Keratinocyte (primary cell): ENCODE results near the gene MFAP2. TPM values are rescaled to one million over a fixed set of nuclear protein-coding genes. Genes with fewer than 3 reads are reported as not detected.
"Not testable (repeated sequence)": the region's sequence is repeated elsewhere in the genome, so short reads cannot be mapped to it uniquely, and the experiment has no call there.

Experiments used
- DNase-seq: peaks from one replicate; pipeline ENCODE4 v3.0.0-alpha.2; 2011; ENCODE audit warnings: low read depth, missing footprints, low spot score
- FAIRE-seq: peaks from 2 replicates; lab custom pipeline; 2011; peaks lifted over from hg19 to GRCh38; lab: Jason Lieb, UNC
- H2AFZ ChIP-seq: 2 replicates; pipeline ENCODE4 v1.6.0; 2012; ENCODE audit warnings: low read length, control low read depth, inconsistent platforms; ENCODE audit not compliant: control insufficient read depth
- H3K27ac ChIP-seq: 2 replicates; pipeline ENCODE4 v1.5.1; 2011; ENCODE audit warnings: low read length; ENCODE audit not compliant: control insufficient read depth, insufficient read depth
- H3K27me3 ChIP-seq: 3 replicates; pipeline ENCODE4 v1.6.0; 2011; ENCODE audit warnings: low read length; ENCODE audit not compliant: control insufficient read depth, insufficient read depth; ENCODE audit errors: extremely low read depth
- H3K36me3 ChIP-seq, 2 experiments: 2 replicates in 1 of 2; 3 replicates in 1 of 2; pipeline ENCODE4 v1.5.1; 2011; ENCODE audit warnings: low read length in 2 of 2, mild to moderate bottlenecking in 1 of 2; ENCODE audit not compliant: control insufficient read depth in 2 of 2, insufficient read depth in 2 of 2; ENCODE audit errors: extremely low read depth in 1 of 2
- H3K4me1 ChIP-seq: 3 replicates; pipeline ENCODE4 v1.5.1; 2011; ENCODE audit warnings: low read length; ENCODE audit not compliant: control insufficient read depth, insufficient read depth; ENCODE audit errors: extremely low read depth
- H3K4me2 ChIP-seq: 3 replicates; pipeline ENCODE4 v1.6.0; 2011; ENCODE audit warnings: low read depth, low read length; ENCODE audit not compliant: control insufficient read depth, insufficient read depth; ENCODE audit errors: extremely low read depth
- H3K4me3 ChIP-seq, 3 experiments: fragments of 200-600 bp in 1 of 3; sonication (generic) in 1 of 3; 2 replicates in 2 of 3; 3 replicates in 1 of 3; pipeline ENCODE4 v1.5.1; 2011 to 2016; ENCODE audit warnings: low read length in 3 of 3, mild to moderate bottlenecking in 3 of 3, control low read depth in 2 of 3, inconsistent platforms in 1 of 3, low read depth in 1 of 3, mixed read lengths in 1 of 3, mixed run types in 1 of 3, moderate library complexity in 1 of 3; ENCODE audit not compliant: control insufficient read depth in 2 of 3, insufficient read depth in 2 of 3; ENCODE audit errors: extremely low read depth in 1 of 3
- H3K79me2 ChIP-seq: 2 replicates; pipeline ENCODE4 v1.6.0; 2012; ENCODE audit warnings: low read length; ENCODE audit not compliant: control insufficient read depth, insufficient read depth
- H3K9ac ChIP-seq: 3 replicates; pipeline ENCODE4 v1.6.0; 2011; ENCODE audit warnings: low read length; ENCODE audit not compliant: control insufficient read depth, insufficient read depth; ENCODE audit errors: extremely low read depth
- H3K9me1 ChIP-seq: 3 replicates; pipeline ENCODE4 v1.6.0; 2011; ENCODE audit warnings: low read length; ENCODE audit not compliant: control insufficient read depth, insufficient read depth; ENCODE audit errors: extremely low read depth
- H3K9me3 ChIP-seq: 2 replicates; pipeline ENCODE4 v1.5.1; 2012; ENCODE audit warnings: low read depth, low read length; ENCODE audit not compliant: control insufficient read depth
- H4K20me1 ChIP-seq: 3 replicates; pipeline ENCODE4 v1.6.0; 2011; ENCODE audit warnings: low read length; ENCODE audit not compliant: control insufficient read depth, insufficient read depth; ENCODE audit errors: extremely low read depth
- EZH2 ChIP-seq: IDR thresholded peaks from one replicate; pipeline ENCODE4 v1.6.1; 2012; ENCODE audit warnings: inconsistent platforms, mild to moderate bottlenecking, low read length, moderate library complexity
- dilution Hi-C: fragments of 300-500 bp; cut with MboI; formaldehyde crosslinking; loops from one replicate; pipeline ENCODE4 v1.7.0; 2020; ENCODE audit warnings: low sequenced_read_pairs; ENCODE audit not compliant: extremely low pct_ligation_motif_present
- polyA plus RNA-seq, 5 experiments: library from polyadenylated mRNA; depleted of rRNA in 3 of 5; stranded (reverse) in 3 of 5; stranded (forward) in 1 of 5; unstranded in 1 of 5; fragments of >200 nt; gene quantifications; 1 replicate in 1 of 5; 2 replicates in 3 of 5; 3 replicates in 1 of 5; pipeline versions ENCODE4 v1.2.1 to v1.2.3, GENCODE V29; 2011 to 2012; ENCODE audit warnings: missing spikeins in 2 of 5, low read depth in 1 of 5, low replicate concordance in 1 of 5
- TF ChIP-seq, protein P1 (sequence below), 3 experiments: IDR thresholded peaks in 1 of 3; conservative IDR thresholded peaks in 1 of 3; optimal IDR thresholded peaks in 1 of 3; 2 replicates in 2 of 3; 3 replicates in 1 of 3; pipeline versions ENCODE3 to v1.5.1; 2011; ENCODE audit warnings: low read length in 3 of 3, mild to moderate bottlenecking in 3 of 3, moderate library complexity in 2 of 3, control low read depth in 1 of 3, inconsistent platforms in 1 of 3; ENCODE audit not compliant: insufficient read depth in 2 of 3; ENCODE audit errors: extremely low read depth in 1 of 3

Gene MFAP2
- polyA plus RNA-seq, 1 donor (not counting 4 experiments of a cell fraction or from before 2014, with no cell fraction given) = 34.6 TPM

- H3K9me1 ChIP-seq = no peaks in the 10 kb centered on the region
- no peak overlapping the region for H2AFZ ChIP-seq
- no peak overlapping the region for H3K27ac ChIP-seq
- H3K79me2 ChIP-seq = no peaks in the 10 kb centered on the region
- no peak overlapping the region for H3K4me3 ChIP-seq
- no peaks in the 10 kb centered on the region for H3K27me3 ChIP-seq
- H3K9me3 ChIP-seq = no peaks in the 10 kb centered on the region
- peaks cover 3% of the 10 kb centered on the region for H3K4me1 ChIP-seq
- H3K36me3 ChIP-seq = peaks cover 8 to 12% of the 10 kb centered on the region in 2 experiments
- H3K4me2 ChIP-seq = no peak overlapping the region
- dilution Hi-C loops = no loop called here
- DNase-seq (no peak), FAIRE-seq (no peak)
- TF ChIP-seq, protein P1, sequence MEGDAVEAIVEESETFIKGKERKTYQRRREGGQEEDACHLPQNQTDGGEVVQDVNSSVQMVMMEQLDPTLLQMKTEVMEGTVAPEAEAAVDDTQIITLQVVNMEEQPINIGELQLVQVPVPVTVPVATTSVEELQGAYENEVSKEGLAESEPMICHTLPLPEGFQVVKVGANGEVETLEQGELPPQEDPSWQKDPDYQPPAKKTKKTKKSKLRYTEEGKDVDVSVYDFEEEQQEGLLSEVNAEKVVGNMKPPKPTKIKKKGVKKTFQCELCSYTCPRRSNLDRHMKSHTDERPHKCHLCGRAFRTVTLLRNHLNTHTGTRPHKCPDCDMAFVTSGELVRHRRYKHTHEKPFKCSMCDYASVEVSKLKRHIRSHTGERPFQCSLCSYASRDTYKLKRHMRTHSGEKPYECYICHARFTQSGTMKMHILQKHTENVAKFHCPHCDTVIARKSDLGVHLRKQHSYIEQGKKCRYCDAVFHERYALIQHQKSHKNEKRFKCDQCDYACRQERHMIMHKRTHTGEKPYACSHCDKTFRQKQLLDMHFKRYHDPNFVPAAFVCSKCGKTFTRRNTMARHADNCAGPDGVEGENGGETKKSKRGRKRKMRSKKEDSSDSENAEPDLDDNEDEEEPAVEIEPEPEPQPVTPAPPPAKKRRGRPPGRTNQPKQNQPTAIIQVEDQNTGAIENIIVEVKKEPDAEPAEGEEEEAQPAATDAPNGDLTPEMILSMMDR (optimal IDR thresholded peaks at IDR 0.05 in 1 of 3, IDR thresholded peaks at IDR 0.05 in 1 of 3, conservative IDR thresholded peaks at IDR 0.05 in 1 of 3; ENCODE audit: extremely low read depth in 1 of 3, insufficient read depth in 2 of 3, low read length in 3 of 3) = no peak
- TF ChIP-seq EZH2 = no peak
- no peak overlapping the region for H3K9ac ChIP-seq
- no peaks in the 10 kb centered on the region for H4K20me1 ChIP-seq
These were observed 25.8 kb downstream of the MFAP2 start for GRCh38 chr1:16954579-16954978.

DNA sequence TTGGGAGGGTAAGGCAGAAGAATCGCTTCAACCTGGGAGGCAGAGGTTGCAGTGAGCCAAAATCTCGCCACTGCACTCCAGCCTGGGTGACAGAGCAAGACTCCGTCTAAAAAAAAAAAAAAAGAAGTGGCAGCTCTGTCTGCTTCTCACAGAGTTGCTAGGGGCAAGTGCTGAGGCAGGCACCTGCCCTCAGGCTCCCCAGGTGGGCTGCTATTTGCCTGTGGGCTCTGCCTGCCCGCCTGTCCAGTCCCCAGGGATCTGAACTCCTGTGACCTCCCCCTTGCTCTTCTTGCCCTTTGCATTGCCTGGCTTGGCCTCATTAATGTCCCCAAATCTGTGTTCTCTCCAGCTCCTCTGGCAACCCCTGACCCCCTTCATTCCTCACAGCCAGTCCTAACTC is 28.0 kb downstream of the MFAP2 start:
- H3K4me2 ChIP-seq, FAIRE-seq, H3K27ac ChIP-seq, H3K27me3 ChIP-seq, H2AFZ ChIP-seq, DNase-seq, H3K36me3 ChIP-seq, H3K9me3 ChIP-seq, H3K9me1 ChIP-seq, dilution Hi-C loops, H3K79me2 ChIP-seq, H4K20me1 ChIP-seq, H3K4me3 ChIP-seq, H3K9ac ChIP-seq: not testable (repeated sequence)
- H3K4me1 ChIP-seq = peaks cover 22% of the 10 kb centered on the region

DNA sequence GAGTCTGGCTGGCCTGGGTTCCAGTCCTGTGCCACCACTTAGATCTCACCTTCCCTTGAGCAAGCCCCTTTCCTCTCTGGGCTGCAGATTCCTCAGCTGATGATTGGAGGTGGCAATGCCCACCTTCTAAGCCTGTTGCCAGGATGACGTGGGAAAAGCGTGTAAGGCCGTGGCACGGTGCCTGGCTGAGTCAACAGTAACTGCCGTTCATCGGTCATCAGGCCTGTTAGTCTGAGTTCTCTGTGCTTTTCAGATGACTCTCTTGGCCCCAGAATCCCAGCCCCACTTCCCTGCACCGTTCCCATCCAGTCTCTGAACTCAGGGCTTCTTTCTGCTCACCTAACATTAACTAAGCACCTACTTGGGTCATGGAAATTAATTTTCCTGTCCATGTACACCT is 31.4 kb downstream of the MFAP2 start:
- dilution Hi-C loops, H3K27me3 ChIP-seq, H3K79me2 ChIP-seq, H2AFZ ChIP-seq, H3K9me1 ChIP-seq, H3K36me3 ChIP-seq, H3K9me3 ChIP-seq, H4K20me1 ChIP-seq: not testable (repeated sequence)
- Histone ChIP-seq H3K4me3 (peak overlapping the region in 1 of 3 experiments; percentile 38), H3K4me1 (peaks cover 22% of the 10 kb centered on the region), H3K9ac (peak overlapping the region; percentile 70), H3K4me2 (peak overlapping the region; percentile 82), H3K27ac (peak overlapping the region; percentile 87)
- peak; percentile 46 for DNase-seq
- peak; percentile 100 for FAIRE-seq
